Stimulated activated CD8-positive, alpha-beta memory T cell treated with anti-CD3 and anti-CD28 coated beads, Interleukin-4, amount 100 ng/mL, for 4 hours (primary cell): ENCODE measurements around the gene PRR35.

Source experiments
- DNase-seq, 2 donors: peaks; one replicate each; pipeline ENCODE4 v3.0.0-alpha.2; 2020; ENCODE audit warnings: low read depth in 2 of 2, low spot score in 1 of 2

PRR35 gene

GRCh38 chr16:560204-560700 is at the start of gene PRR35:
Gene PRR35, plus strand, starts transcription at chr16:560394. Its CDS starts 2,901 bp downstream, at chr16:563295.
- no peak for DNase-seq

- DNase-seq = no peak
Measured at GRCh38 chr16:512802-513201, 47.4 kb upstream of the PRR35 start.

DNA sequence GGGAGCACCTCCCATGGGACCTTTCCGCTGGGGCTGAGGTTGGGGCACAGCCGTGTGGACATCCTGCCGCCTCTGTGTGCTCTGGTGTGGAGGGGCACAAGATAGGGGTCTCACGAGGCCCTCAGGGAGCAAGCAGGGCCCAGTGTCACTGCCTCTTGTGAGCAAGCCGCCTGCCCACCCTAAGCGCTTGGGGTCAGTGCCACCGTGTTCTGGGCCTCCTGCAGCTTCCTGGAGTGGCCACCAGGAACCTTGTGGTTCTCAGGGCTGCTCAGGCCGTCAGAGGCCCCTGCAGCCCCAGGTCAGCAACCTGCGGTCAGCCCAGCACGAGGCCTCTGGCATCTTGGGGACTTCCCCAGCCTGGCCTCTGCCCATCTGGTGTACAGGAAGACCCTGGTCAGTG is 46.2 kb upstream of the PRR35 start:
- DNase-seq = no peak

DNA sequence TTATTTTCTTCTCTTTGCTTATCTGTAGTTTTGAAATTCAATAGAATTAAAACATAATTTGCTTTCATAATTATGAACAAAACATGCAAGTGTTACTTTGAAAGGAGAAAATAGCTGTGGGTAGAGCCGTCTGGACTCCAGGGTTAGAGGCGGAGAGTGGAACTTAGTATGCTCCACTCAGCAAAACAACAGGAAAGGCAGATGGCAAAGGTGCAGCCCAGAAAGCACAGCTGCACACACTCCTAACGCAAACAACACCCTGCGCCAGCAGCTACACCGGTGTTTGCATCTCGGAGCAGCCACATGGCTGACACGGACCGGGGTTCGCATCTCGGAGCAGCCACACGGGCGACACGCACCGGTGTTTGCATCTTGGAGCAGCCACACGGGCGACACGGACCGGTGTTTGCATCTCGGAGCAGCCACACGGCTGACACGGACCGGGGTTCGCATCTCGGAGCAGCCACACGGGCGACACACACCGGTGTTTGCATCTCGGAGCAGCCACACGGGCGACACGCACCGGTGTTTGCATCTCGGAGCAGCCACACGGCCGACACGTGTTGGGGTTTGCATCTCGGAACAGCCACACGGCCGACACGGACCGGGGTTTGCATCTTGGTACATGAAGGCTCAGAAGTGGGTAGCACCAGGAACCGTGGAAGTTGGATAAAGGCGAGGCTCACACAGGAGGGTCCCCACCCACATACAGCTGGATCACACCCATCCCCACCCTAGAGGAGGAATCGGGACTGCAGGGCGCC is 44.8 kb upstream of the PRR35 start:
- DNase-seq = no peak

DNA sequence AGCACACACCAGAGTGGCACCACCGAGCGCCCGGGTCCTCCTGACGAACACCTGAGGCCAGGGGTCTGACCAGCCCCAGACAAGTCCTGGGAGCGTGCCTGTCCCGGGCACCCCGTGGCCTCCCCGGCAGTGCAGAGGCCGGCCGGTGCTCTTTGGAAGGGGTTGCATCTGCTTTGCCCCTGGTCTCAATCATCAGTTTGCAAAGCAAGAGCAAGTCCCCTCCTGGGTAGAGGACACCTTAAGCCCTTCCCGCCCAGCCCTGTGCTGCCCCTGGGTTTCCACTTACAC is 44.3 kb upstream of the PRR35 start:
- no peak for DNase-seq

GRCh38 chr16:516301-516700 is 43.9 kb upstream of the PRR35 start:
- DNase-seq = no peak

GRCh38 chr16:518858-519257 is 41.3 kb upstream of the PRR35 start:
- no peak for DNase-seq

DNA sequence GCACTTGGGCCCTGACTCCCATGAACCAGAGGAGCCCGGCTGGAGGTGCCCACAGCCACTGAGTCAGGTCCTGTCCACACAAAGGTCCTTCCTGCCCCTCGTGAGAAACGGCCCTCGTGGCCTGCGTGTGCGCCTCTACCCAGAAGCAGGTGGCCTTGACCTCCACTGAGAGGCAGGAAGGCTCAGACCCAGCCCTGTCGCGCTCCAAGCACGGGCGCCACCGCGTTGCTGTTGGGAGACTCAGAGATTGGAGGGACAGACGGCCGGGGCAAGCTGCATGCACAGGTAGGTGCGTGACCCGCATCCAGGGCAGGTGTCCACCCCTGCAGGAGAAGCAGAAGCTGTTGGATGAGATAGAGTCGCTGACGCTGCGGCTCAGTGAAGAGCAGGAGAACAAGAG is 40.8 kb upstream of the PRR35 start:
- no peak for DNase-seq

DNA sequence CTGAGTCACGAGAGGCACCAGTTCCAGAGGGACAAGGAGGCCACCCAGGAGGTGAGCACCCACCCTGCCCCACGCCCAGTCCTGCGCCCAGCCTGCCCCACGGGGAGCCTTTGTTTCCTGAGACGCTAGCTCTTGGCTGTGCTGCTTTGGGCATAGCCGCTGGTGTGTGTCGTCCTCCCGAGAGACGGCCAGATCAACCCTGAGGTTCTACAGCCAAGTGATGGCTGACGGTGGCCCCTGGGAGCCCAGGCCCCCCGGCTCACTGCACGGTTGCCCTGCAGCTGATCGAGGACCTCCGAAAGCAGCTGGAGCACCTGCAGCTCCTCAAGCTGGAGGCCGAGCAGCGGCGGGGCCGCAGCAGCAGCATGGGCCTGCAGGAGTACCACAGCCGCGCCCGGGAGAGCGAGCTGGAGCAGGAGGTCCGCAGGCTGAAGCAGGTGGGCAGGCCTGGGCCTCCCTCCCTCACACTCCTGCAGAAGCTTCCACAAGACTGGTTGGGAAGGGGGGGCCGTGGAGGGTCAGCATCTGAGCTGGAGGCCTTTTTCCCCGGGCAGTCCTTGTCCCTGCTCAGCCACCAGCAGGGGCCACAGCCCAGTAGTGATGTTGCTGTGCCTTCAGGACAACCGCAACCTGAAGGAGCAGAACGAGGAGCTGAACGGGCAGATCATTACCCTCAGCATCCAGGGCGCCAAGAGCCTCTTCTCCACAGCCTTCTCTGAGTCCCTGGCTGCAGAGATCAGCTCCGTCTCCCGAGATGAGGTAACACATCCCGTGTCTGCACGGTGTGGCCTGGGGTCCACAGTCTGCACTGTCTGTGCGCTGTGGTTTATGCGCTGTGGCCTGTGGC is 40.1 kb upstream of the PRR35 start:
- DNase-seq = no peak

DNA sequence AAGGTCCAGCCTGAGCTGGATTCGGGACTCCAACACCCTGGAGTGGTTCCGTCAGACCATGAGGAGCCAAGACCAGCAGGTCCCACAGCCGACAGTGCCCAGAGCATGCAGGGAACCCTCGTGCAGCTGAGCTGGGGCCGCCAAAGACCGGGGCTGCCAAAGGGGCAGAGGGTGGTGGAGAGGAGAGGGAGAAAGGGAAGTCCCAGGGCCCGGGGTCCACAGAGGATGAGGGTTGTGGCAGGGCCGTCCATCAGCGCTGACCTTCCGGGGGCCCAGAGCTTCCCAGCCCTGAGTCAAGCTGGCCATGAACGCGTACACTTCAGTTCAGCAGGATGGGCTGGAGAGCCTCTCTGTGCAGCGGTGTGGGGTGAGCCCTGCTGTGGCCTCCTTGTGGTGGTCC is 39.3 kb upstream of the PRR35 start:
- DNase-seq = no peak

GRCh38 chr16:521381-522210 is 38.6 kb upstream of the PRR35 start:
- no peak for DNase-seq

DNA sequence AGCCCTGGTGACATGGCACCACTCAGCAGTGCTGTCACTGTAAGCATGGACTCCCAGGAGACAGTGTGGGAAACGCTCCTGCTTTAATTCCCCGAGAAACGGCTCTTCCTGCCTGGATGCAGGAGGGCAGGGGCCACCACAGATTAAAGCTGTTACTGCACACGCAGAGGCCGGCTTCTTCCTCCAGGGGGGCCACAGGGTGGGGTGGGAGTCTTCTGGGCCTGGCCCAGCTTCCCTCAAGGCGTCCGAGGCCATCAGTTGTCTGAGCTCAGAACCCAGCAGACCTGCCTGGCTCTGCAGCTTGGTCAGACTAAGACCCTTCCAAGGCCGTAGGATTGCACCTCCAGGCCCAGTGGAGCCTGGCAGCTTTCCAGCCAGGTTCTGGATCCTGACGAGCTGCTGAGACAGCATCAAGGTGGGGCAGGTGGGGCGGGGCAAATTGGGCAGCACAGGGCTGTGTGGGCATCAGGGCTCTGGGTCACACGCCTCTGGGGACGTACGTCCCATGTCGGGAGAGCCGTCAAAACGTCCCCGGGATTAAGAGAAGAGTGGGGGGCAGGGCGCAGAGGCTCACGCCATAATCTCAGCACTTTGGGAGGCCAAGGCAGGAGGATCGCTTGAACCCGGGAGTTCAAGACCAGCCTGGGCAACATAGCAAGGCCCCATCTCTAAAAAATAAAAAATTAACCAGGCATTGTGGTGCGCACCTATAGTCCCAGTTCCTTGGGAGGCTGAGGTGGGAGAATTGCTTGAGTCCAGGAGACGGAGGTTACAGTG is 37.7 kb upstream of the PRR35 start:
- DNase-seq = no peak

- DNase-seq = no peak
Measured at GRCh38 chr16:523097-523741, 37.0 kb upstream of the PRR35 start.

GRCh38 chr16:524274-525040 is 35.7 kb upstream of the PRR35 start:
- no peak for DNase-seq

DNA sequence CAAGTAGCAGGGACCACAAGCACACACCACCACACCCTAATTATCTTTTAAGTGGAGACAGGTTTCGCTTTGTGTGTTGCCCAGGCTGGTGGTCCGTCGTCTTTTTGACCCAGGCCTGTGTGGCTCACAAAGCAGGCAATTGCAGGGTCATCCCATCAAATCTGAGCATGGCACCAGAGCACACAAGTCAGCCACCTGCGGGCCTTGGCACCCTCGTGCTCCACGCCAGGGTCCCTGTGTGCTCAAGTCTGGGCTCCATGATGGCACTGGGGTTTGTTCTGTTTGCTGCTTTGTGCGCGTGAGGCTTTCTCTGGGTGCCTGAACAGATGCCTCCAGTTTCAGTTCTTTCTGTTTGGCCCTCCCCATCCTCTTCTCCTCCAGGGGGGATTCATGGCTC is 35.1 kb upstream of the PRR35 start:
- no peak for DNase-seq

GRCh38 chr16:525520-526180 is 34.5 kb upstream of the PRR35 start:
- peak; percentile 37 to 60 for DNase-seq

GRCh38 chr16:526181-527014 is 33.8 kb upstream of the PRR35 start:
- no peak for DNase-seq
